ENCODE data around the gene C19orf73. TPM values are rescaled to one million over a fixed set of nuclear protein-coding genes. Genes with fewer than 3 reads are reported as not detected.
"Not testable (repeated sequence)": the region's sequence is repeated elsewhere in the genome, so short reads cannot be mapped to it uniquely, and the experiment has no call there.

The C19orf73 gene
- total RNA-seq, 1 donor from 2014 or later: 1.4 TPM

GRCh38 chr19:49150106-49150943, 31.4 kb upstream of the C19orf73 start:
- H3K36me3 ChIP-seq: no peaks in the 10 kb centered on the region
- peak overlapping the region; percentile 90 for H3K4me3 ChIP-seq
- TF ChIP-seq CTCF (IDR thresholded peaks at IDR 0.05): no peak
- peak; percentile 87 for DNase-seq
- peak; percentile 79 for ATAC-seq
- no peaks in the 10 kb centered on the region for H3K9me3 ChIP-seq
- H3K4me1 ChIP-seq: peaks cover 56% of the 10 kb centered on the region
- H3K27ac ChIP-seq: peak overlapping the region; percentile 81
- intact Hi-C loops (cut with DNase I): no loop called here
- H3K27me3 ChIP-seq (ENCODE audit: low read depth): no peaks in the 10 kb centered on the region

DNA sequence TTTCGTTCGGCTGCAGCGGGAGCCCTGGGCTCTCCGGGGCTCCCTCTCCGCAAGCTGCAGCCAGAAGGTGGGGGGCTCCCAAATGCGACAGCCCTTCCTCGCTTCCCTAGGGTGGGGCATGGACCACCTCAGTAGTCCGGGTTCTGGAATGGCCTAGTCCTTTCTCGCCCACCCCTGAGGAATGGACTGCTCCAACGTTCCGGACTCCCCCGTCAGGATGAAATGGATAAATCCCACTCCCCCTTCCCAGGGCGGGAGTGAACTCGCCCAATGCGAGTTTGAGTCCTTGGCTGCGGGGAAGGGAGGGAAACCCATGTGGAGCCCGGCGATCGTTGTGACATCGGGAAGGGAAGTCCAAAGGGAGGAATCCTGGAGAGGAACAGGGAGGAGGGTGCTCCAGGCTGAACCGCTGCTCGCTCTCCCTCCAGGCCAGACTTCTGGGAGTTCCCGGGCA, 30.7 kb upstream of the C19orf73 start:
- ATAC-seq (peak; percentile 51 to 57), DNase-seq (peak; percentile 68)
- H3K27me3 ChIP-seq (ENCODE audit: low read depth): no peaks in the 10 kb centered on the region
- no peaks in the 10 kb centered on the region for H3K9me3 ChIP-seq
- H3K4me1 ChIP-seq: peaks cover 58% of the 10 kb centered on the region
- H3K36me3 ChIP-seq: no peaks in the 10 kb centered on the region
- intact Hi-C loops (cut with DNase I): no loop called here
- no peak for TF ChIP-seq CTCF (IDR thresholded peaks at IDR 0.05)
- peak overlapping the region; percentile 81 for H3K27ac ChIP-seq
- H3K4me3 ChIP-seq: peak overlapping the region; percentile 90

DNA sequence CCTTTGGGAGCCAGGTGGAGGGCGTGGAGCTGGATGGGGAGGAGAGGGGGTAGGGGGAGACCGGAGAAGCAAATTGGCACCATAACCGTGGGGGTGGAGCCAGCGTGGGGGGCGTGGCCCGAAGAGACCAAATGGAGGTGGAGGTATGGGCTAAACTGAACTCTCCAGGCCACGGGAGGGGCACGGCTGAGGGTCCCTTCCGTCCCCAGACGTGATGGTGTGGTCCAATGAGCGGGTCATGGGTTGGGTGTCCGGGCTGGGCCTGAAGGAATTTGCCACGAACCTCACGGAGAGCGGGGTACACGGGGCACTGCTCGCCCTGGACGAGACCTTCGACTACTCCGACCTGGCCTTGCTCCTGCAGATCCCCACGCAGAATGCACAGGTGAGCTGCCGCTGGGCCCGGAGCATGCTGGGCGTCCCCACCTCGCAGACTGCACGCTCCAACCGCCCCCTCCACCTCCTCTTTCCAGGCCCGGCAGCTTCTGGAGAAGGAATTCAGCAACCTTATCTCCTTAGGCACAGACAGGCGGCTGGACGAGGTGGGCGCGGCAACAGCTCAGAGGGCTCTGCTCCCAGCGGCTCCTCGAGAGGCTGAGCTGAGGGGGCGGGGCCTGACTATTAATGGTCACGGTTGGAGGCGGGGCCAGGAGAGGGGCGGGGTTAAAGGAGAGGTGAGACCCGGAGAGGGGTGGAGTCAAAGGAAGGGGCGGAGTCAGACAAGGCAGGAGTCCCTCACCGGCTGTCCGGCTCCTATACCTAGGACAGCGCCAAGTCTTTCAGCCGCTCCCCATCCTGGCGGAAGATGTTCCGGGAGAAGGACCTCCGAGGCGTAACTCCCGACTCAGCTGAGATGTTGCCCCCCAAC, 30.1 kb upstream of the C19orf73 start:
- Histone ChIP-seq H3K27ac (peak overlapping the region; percentile 81), H3K4me3 (peak overlapping the region; percentile 90), H3K9me3 (no peaks in the 10 kb centered on the region), H3K27me3 (ENCODE audit: low read depth) (no peaks in the 10 kb centered on the region), H3K36me3 (no peaks in the 10 kb centered on the region), H3K4me1 (peaks cover 58% of the 10 kb centered on the region)
- peak; percentile 98 for DNase-seq
- intact Hi-C loops (cut with DNase I): no loop called here
- peak; percentile 90 to 92 for ATAC-seq
- no peak for TF ChIP-seq CTCF (IDR thresholded peaks at IDR 0.05)

- ATAC-seq: no peak
- Histone ChIP-seq H3K9me3 (no peaks in the 10 kb centered on the region), H3K27ac (peak overlapping the region; percentile 81), H3K36me3 (no peaks in the 10 kb centered on the region), H3K4me1 (peaks cover 60% of the 10 kb centered on the region), H3K27me3 (ENCODE audit: low read depth) (no peaks in the 10 kb centered on the region), H3K4me3 (peak overlapping the region; percentile 90)
- TF ChIP-seq CTCF (IDR thresholded peaks at IDR 0.05): no peak
- intact Hi-C loops (cut with DNase I): no loop called here
- no peak for DNase-seq
These were observed 29.2 kb upstream of the C19orf73 start for GRCh38 chr19:49148044-49148682.

- H3K9me3 ChIP-seq; H3K27ac ChIP-seq; ATAC-seq; intact Hi-C loops (cut with DNase I); H3K27me3 ChIP-seq (ENCODE audit: low read depth); H3K36me3 ChIP-seq; DNase-seq: not testable (repeated sequence)
- Histone ChIP-seq H3K4me1 (peaks cover 60% of the 10 kb centered on the region), H3K4me3 (peak overlapping the region; percentile 17)
These were observed 27.4 kb upstream of the C19orf73 start for GRCh38 chr19:49146408-49146770.
